Lung (tissue), 12 donors: ENCODE measurements around the gene ACSL5. TPM values are rescaled to one million over a fixed set of nuclear protein-coding genes. Genes with fewer than 3 reads are reported as not detected.
A peak's percentile ranks its signal among the peaks of the same experiment; 100 is the strongest.
"Not testable (repeated sequence)": the region's sequence is repeated elsewhere in the genome, so short reads cannot be mapped to it uniquely, and the experiment has no call there.

Experiments used
- ATAC-seq: fragments of 200-7000 bp; cut with Tn5 transposase; one replicate; pipeline ENCODE4 v1.9.1; 2020; ENCODE audit warnings: moderate number of reproducible peaks; ENCODE audit not compliant: insufficient read depth, low FRiP score
- DNase-seq, 3 donors: peaks; one replicate each; pipeline ENCODE4 v3.0.0-alpha.2; 2013 to 2017
- H3K27ac ChIP-seq, 2 donors: one replicate each; pipeline ENCODE4 v1.5.1; 2013; ENCODE audit warnings: mild to moderate bottlenecking in 2 of 2, moderate library complexity in 2 of 2, control low read depth in 1 of 2, inconsistent platforms in 1 of 2, low read depth in 1 of 2, low read length in 1 of 2
- H3K27me3 ChIP-seq, 3 donors: one replicate each; pipeline ENCODE4 v1.5.1; 2013; ENCODE audit warnings: low read length in 2 of 3; ENCODE audit not compliant: control insufficient read depth in 3 of 3, insufficient read depth in 3 of 3
- H3K36me3 ChIP-seq, 4 donors: one replicate each; pipeline ENCODE4 v1.5.1; 2013; ENCODE audit warnings: low read length in 4 of 4, mild to moderate bottlenecking in 1 of 4, moderate library complexity in 1 of 4; ENCODE audit not compliant: control insufficient read depth in 4 of 4, insufficient read depth in 4 of 4
- H3K4me1 ChIP-seq, 5 donors: one replicate each; pipeline ENCODE4 v1.5.1; 2013; ENCODE audit warnings: low read length in 5 of 5, mild to moderate bottlenecking in 2 of 5, moderate library complexity in 1 of 5; ENCODE audit not compliant: control insufficient read depth in 5 of 5, insufficient read depth in 5 of 5
- H3K4me3 ChIP-seq: one replicate; pipeline ENCODE4 v1.5.1; 2013; ENCODE audit warnings: mild to moderate bottlenecking, control low read depth, moderate library complexity
- H3K9ac ChIP-seq, 2 donors: one replicate each; pipeline ENCODE4 v1.5.1; 2013; ENCODE audit warnings: low read length in 2 of 2, control low read depth in 1 of 2; ENCODE audit not compliant: insufficient read depth in 1 of 2
- H3K9me3 ChIP-seq, 4 donors: one replicate each; pipeline ENCODE4 v1.5.1; 2013; ENCODE audit warnings: low read length in 3 of 4, mild to moderate bottlenecking in 1 of 4, moderate library complexity in 1 of 4; ENCODE audit not compliant: control insufficient read depth in 4 of 4, insufficient read depth in 3 of 4
- CTCF ChIP-seq: IDR thresholded peaks from 2 replicates; pipeline ENCODE4 v1.5.1; 2012; ENCODE audit warnings: mild to moderate bottlenecking; ENCODE audit errors: control extremely low read depth, extremely low read depth
- WGBS, 2 donors: extraction: QIAGEN DNeasy Blood & Tissue Kit; methylation state at CpG; one replicate each; pipeline ENCODE4 v1.1.7; 2013; 5-methylcytosine and 5-hydroxymethylcytosine counted together
- polyA plus RNA-seq, 2 donors: library from polyadenylated mRNA; stranded (reverse); fragments of 200-250 nt; gene quantifications; one replicate each; pipeline ENCODE4 v1.2.1, GENCODE V29; 2013
- total RNA-seq, 2 donors: library from RNA; depleted of rRNA in 1 of 2; stranded (reverse); fragments of >200 nt in 1 of 2; gene quantifications; one replicate each; pipeline ENCODE4 v1.2.1, GENCODE V29; 2014 to 2021
- donor health status: control.
- donor health status: control.
- donor health status: Bipolar disorder and iron deficiency.
- donor health status: healthy.
- donor health status: DM: yes; HTN: yes; CAD: no.

ACSL5 gene
- total and polyA plus RNA-seq, 4 donors: 46.1 to 71.0 (median 62.3) TPM

GRCh38 chr10:112375721-112376395, 1.9 kb downstream of the ACSL5 start:
- H3K27me3 ChIP-seq: no peaks in the 10 kb centered on the region
- peak overlapping the region; percentile 65 to 77 for H3K9ac ChIP-seq
- no peaks in the 10 kb centered on the region for H3K9me3 ChIP-seq
- TF ChIP-seq CTCF: no peak
- H3K36me3 ChIP-seq: peaks cover 0 to 5% (median 0%) of the 10 kb centered on the region in 4 donors
- peak in 2 of 3 donors; percentile 32 to 59 for DNase-seq
- WGBS, 2 donors: 9 to 11% methylated on average over 16 of the region's 16 CpGs
- peak overlapping the region; percentile 16 for H3K4me3 ChIP-seq
- H3K4me1 ChIP-seq: peaks cover 0 to 18% (median 3%) of the 10 kb centered on the region in 5 donors
- H3K27ac ChIP-seq: peak overlapping the region; percentile 42 to 87
- peak; percentile 81 for ATAC-seq

GRCh38 chr10:112376396-112376790, 2.5 kb downstream of the ACSL5 start:
- H3K27ac ChIP-seq: peak overlapping the region; percentile 4 to 87
- 12 to 20% methylated on average over 11 of the region's 11 CpGs for WGBS, 2 donors
- no peaks in the 10 kb centered on the region for H3K9me3 ChIP-seq
- H3K27me3 ChIP-seq: no peaks in the 10 kb centered on the region
- H3K4me3 ChIP-seq: peak overlapping the region; percentile 16
- no peak for ATAC-seq
- DNase-seq: no peak
- TF ChIP-seq CTCF: no peak
- peak overlapping the region; percentile 65 to 77 for H3K9ac ChIP-seq
- peaks cover 0 to 18% (median 3%) of the 10 kb centered on the region in 5 donors for H3K4me1 ChIP-seq
- H3K36me3 ChIP-seq: peaks cover 0 to 5% (median 0%) of the 10 kb centered on the region in 4 donors

GRCh38 chr10:112377116-112377515, 3.2 kb downstream of the ACSL5 start:
- WGBS, 2 donors: 94 to 98% methylated on average over 9 of the region's 9 CpGs
- not testable (repeated sequence) for H3K36me3 ChIP-seq, H3K4me3 ChIP-seq, H3K9me3 ChIP-seq, H3K9ac ChIP-seq, ATAC-seq, DNase-seq, H3K27ac ChIP-seq, H3K27me3 ChIP-seq
- peaks cover 0 to 18% (median 3%) of the 10 kb centered on the region in 5 donors for H3K4me1 ChIP-seq

GRCh38 chr10:112379635-112380296, 5.8 kb downstream of the ACSL5 start:
- DNase-seq (no peak), ATAC-seq (no peak)
- no peak for TF ChIP-seq CTCF
- no peak overlapping the region for H3K27ac ChIP-seq
- WGBS, 2 donors: 83 to 90% methylated on average over 8 of the region's 8 CpGs
- H3K4me1 ChIP-seq: peaks cover 0 to 24% (median 3%) of the 10 kb centered on the region in 5 donors
- H3K9ac ChIP-seq: no peak overlapping the region
- H3K36me3 ChIP-seq: peaks cover 0 to 6% (median 0%) of the 10 kb centered on the region in 4 donors
- H3K27me3 ChIP-seq: no peaks in the 10 kb centered on the region
- H3K9me3 ChIP-seq: no peaks in the 10 kb centered on the region
- no peak overlapping the region for H3K4me3 ChIP-seq
